PC-3 (cell line): ENCODE data around the gene ENTR1. TPM values are rescaled to one million over a fixed set of nuclear protein-coding genes. Genes with fewer than 3 reads are reported as not detected.
"Not testable (repeated sequence)": the region's sequence is repeated elsewhere in the genome, so short reads cannot be mapped to it uniquely, and the experiment has no call there.

Experiments
- ATAC-seq: fragments of 200-7000 bp; cut with Tn5 transposase; 2 replicates; pipeline ENCODE4 v1.9.1; 2020; ENCODE audit warnings: mild to moderate bottlenecking, moderate library complexity
- BruUV-seq: library from RNA; stranded (reverse); fragments of 400-500 nt; replicated peaks from 2 replicates; lab custom pipeline; 2021; lab: Mats Ljungman, UMichigan
- CTCF ChIA-PET: fragments of 300-600 bp; sonication (Branson Sonifier 250); formaldehyde crosslinking; loops from one replicate; lab custom pipeline; 2022; ENCODE audit warnings: antibody characterized with exemption; lab: Charles Lee
- POLR2A ChIA-PET: fragments of 300-600 bp; sonication (Branson Sonifier 250); formaldehyde crosslinking; loops from one replicate; lab custom pipeline; 2022; ENCODE audit warnings: antibody characterized with exemption; ENCODE audit not compliant: unreplicated experiment; lab: Charles Lee
- DNase-seq: peaks from one replicate; pipeline ENCODE4 v3.0.0-alpha.2; 2015
- H2AFZ ChIP-seq: fragments of 300-600 bp; sonication (generic); 2 replicates; pipeline ENCODE4 v1.6.0; 2016; ENCODE audit warnings: antibody characterized with exemption, low read length
- H3F3A ChIP-seq: fragments of 300-600 bp; sonication (generic); one replicate; pipeline ENCODE4 v1.6.0; 2017; ENCODE audit warnings: antibody characterized with exemption, low read length, control low read depth, mild to moderate bottlenecking; ENCODE audit not compliant: unreplicated experiment
- H3K27ac ChIP-seq: fragments of 300-600 bp; sonication (generic); 2 replicates; pipeline ENCODE4 v1.5.1; 2016; ENCODE audit warnings: mild to moderate bottlenecking, low read length
- H3K27me3 ChIP-seq: fragments of 300-600 bp; sonication (generic); 2 replicates; pipeline ENCODE4 v1.6.1; 2016; ENCODE audit warnings: low read length, mixed read lengths
- H3K36me3 ChIP-seq: fragments of 300-600 bp; sonication (generic); 2 replicates; pipeline ENCODE4 v1.6.1; 2016; ENCODE audit warnings: low read depth, mixed run types, low read length, mixed read lengths
- H3K4me1 ChIP-seq: fragments of 300-600 bp; sonication (generic); 2 replicates; pipeline ENCODE4 v1.5.1; 2016; ENCODE audit warnings: low read length; ENCODE audit not compliant: insufficient read depth
- H3K4me2 ChIP-seq: fragments of 300-600 bp; sonication (generic); 2 replicates; pipeline ENCODE4 v1.6.0; 2016; ENCODE audit warnings: low read length
- H3K4me3 ChIP-seq: fragments of 300-600 bp; sonication (generic); 2 replicates; pipeline ENCODE4 v1.5.1; 2016; ENCODE audit warnings: mild to moderate bottlenecking, low read length, mixed read lengths
- H3K79me2 ChIP-seq: fragments of 300-600 bp; sonication (generic); 2 replicates; pipeline ENCODE4 v1.6.1; 2017; ENCODE audit warnings: low read length, mixed read lengths
- H3K9ac ChIP-seq: fragments of 300-600 bp; sonication (generic); 2 replicates; pipeline ENCODE4 v1.6.0; 2016; ENCODE audit warnings: mild to moderate bottlenecking, low read length
- H3K9me2 ChIP-seq: fragments of 300-600 bp; sonication (generic); replicated peaks from 2 replicates; pipeline ENCODE4 v1.6.1; 2016; ENCODE audit warnings: mixed run types, low read length, mixed read lengths
- H3K9me3 ChIP-seq: fragments of 300-600 bp; sonication (generic); 2 replicates; pipeline ENCODE4 v1.6.1; 2016; ENCODE audit warnings: low read length, mixed read lengths
- H4K20me1 ChIP-seq: fragments of 300-600 bp; sonication (generic); 2 replicates; pipeline ENCODE4 v1.6.1; 2016; ENCODE audit warnings: low read length, mixed read lengths
- EZH2 ChIP-seq: fragments of 300-600 bp; sonication (generic); IDR thresholded peaks from one replicate; pipeline ENCODE4 v1.6.1; 2017; ENCODE audit warnings: antibody characterized with exemption, mild to moderate bottlenecking, low read length; ENCODE audit not compliant: unreplicated experiment
- EZH2phosphoT487 ChIP-seq: fragments of 300-600 bp; sonication (generic); IDR thresholded peaks from 2 replicates; pipeline ENCODE4 v1.6.1; 2018; ENCODE audit warnings: mild to moderate bottlenecking, antibody characterized with exemption, low read length, borderline replicate concordance
- intact Hi-C: fragments of 100-400 bp; cut with micrococcal nuclease; formaldehyde crosslinking; loops from 2 replicates; pipeline ENCODE4 v1.9.0; 2023
- total RNA-seq: library from RNA; depleted of rRNA; stranded (reverse); fragments of >200 nt; gene quantifications from 2 replicates; pipeline ENCODE4 v1.2.3, GENCODE V29; 2014
- TF ChIP-seq, protein P1 (sequence below): fragments of 300-600 bp; sonication (generic); conservative IDR thresholded peaks from 2 replicates; pipeline ENCODE4 v1.5.1; 2017; ENCODE audit warnings: antibody characterized with exemption, low read depth, mild to moderate bottlenecking, low read length

Gene ENTR1
- total RNA-seq, 1 experiment from 2014 or later: 32.3 TPM

GRCh38 chr9:136429075-136429628 lies 18.7 kb upstream of the ENTR1 start:
- H3K27ac ChIP-seq: no peak overlapping the region
- no peaks in the 10 kb centered on the region for H3K36me3 ChIP-seq
- BruUV-seq: no TSS peak
- H3K27me3 ChIP-seq: no peaks in the 10 kb centered on the region
- intact Hi-C loops: no loop called here
- H3K79me2 ChIP-seq: no peaks in the 10 kb centered on the region
- H3K9ac ChIP-seq: no peak overlapping the region
- H3K9me3 ChIP-seq: no peaks in the 10 kb centered on the region
- no peak overlapping the region for H3K4me3 ChIP-seq
- H4K20me1 ChIP-seq: no peaks in the 10 kb centered on the region
- DNase-seq (no peak), ATAC-seq (no peak)
- no peak for TF ChIP-seq EZH2
- TF ChIP-seq, protein P1, sequence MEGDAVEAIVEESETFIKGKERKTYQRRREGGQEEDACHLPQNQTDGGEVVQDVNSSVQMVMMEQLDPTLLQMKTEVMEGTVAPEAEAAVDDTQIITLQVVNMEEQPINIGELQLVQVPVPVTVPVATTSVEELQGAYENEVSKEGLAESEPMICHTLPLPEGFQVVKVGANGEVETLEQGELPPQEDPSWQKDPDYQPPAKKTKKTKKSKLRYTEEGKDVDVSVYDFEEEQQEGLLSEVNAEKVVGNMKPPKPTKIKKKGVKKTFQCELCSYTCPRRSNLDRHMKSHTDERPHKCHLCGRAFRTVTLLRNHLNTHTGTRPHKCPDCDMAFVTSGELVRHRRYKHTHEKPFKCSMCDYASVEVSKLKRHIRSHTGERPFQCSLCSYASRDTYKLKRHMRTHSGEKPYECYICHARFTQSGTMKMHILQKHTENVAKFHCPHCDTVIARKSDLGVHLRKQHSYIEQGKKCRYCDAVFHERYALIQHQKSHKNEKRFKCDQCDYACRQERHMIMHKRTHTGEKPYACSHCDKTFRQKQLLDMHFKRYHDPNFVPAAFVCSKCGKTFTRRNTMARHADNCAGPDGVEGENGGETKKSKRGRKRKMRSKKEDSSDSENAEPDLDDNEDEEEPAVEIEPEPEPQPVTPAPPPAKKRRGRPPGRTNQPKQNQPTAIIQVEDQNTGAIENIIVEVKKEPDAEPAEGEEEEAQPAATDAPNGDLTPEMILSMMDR: no peak
- no peak for TF ChIP-seq EZH2phosphoT487
- POLR2A ChIA-PET: no interaction called here
- H2AFZ ChIP-seq: no peak overlapping the region
- no peak overlapping the region for H3K4me2 ChIP-seq
- H3K9me2 ChIP-seq: no peaks in the 10 kb centered on the region
- H3F3A ChIP-seq: no peaks in the 10 kb centered on the region
- no peaks in the 10 kb centered on the region for H3K4me1 ChIP-seq
- CTCF ChIA-PET: no interaction called here

- no peak for ATAC-seq
- H3K27ac ChIP-seq: no peak overlapping the region
- H3K27me3 ChIP-seq: no peaks in the 10 kb centered on the region
- BruUV-seq: no TSS peak
- no peak overlapping the region for H3K4me3 ChIP-seq
- TF ChIP-seq, protein P1: no peak
- TF ChIP-seq EZH2: no peak
- no peak for TF ChIP-seq EZH2phosphoT487
- no peaks in the 10 kb centered on the region for H3K36me3 ChIP-seq
- H3K79me2 ChIP-seq: no peaks in the 10 kb centered on the region
- H3F3A ChIP-seq: no peaks in the 10 kb centered on the region
- POLR2A ChIA-PET: no interaction called here
- H3K4me1 ChIP-seq: no peaks in the 10 kb centered on the region
- H3K9me3 ChIP-seq: no peaks in the 10 kb centered on the region
- CTCF ChIA-PET: no interaction called here
- no peak overlapping the region for H3K9ac ChIP-seq
- no peak overlapping the region for H3K4me2 ChIP-seq
- no peaks in the 10 kb centered on the region for H3K9me2 ChIP-seq
- DNase-seq: no peak
- no peaks in the 10 kb centered on the region for H4K20me1 ChIP-seq
- intact Hi-C loops: no loop called here
- H2AFZ ChIP-seq: no peak overlapping the region
These were observed 16.4 kb upstream of the ENTR1 start for GRCh38 chr9:136426787-136427186.

GRCh38 chr9:136425367-136425766 lies 15.0 kb upstream of the ENTR1 start:
- H3K4me1 ChIP-seq, H3K9ac ChIP-seq, H3K9me3 ChIP-seq, ATAC-seq, H3K27me3 ChIP-seq, H3K4me2 ChIP-seq, DNase-seq, H3K4me3 ChIP-seq, POLR2A ChIA-PET, intact Hi-C loops, H3K36me3 ChIP-seq, H3K27ac ChIP-seq, H3F3A ChIP-seq, H2AFZ ChIP-seq, H3K9me2 ChIP-seq, BruUV-seq, H4K20me1 ChIP-seq, H3K79me2 ChIP-seq: not testable (repeated sequence)
- CTCF ChIA-PET: interaction anchor here (0.6 kb wide), 1 partner anchor 231 kb away, joined by 7 read pairs; no protein-coding TSS in a partner anchor
